K562 (cell line): ENCODE measurements around the gene FOXD3. TPM values are rescaled to one million over a fixed set of nuclear protein-coding genes. Genes with fewer than 3 reads are reported as not detected.

Experiments
- ATAC-seq: fragments of 200-7000 bp; cut with Tn5 transposase; 3 replicates; pipeline ENCODE4 v1.9.1; 2020; ENCODE audit warnings: moderate library complexity
- BruUV-seq: library from RNA; stranded (reverse); fragments of 400-500 nt; replicated peaks from 2 replicates; lab custom pipeline; 2021; lab: Mats Ljungman, UMichigan
- CTCF ChIA-PET: fragments of 300-600 bp; formaldehyde crosslinking; extraction: SDS; loops from one replicate; lab custom pipeline; 2021; ENCODE audit warnings: low intra/inter-chr PET ratio; lab: Yijun Ruan, JAX
- POLR2A ChIA-PET: fragments of 300-600, 350-650 bp; sonication (Branson Sonifier 250); formaldehyde crosslinking; extraction: SDS; loops from one replicate; lab custom pipeline; 2021; ENCODE audit warnings: antibody characterized with exemption, inconsistent platforms; lab: Yijun Ruan, JAX
- DNase-seq, 4 experiments: peaks; one replicate each; pipeline versions ENCODE4 v3.0.0 to v3.0.0-alpha.2; 2011 to 2018; ENCODE audit warnings: low spot score in 3 of 4, mixed read lengths in 3 of 4; ENCODE audit errors: extremely low read depth in 1 of 4
- FAIRE-seq: peaks from 2 replicates; lab custom pipeline; 2011; peaks lifted over from hg19 to GRCh38; lab: Jason Lieb, UNC
- H2AFZ ChIP-seq: 2 replicates; pipeline ENCODE4 v1.6.0; 2011; ENCODE audit warnings: low read depth, low read length, control low read depth, inconsistent platforms
- H3K27ac ChIP-seq: fragments of 200-600 bp; 3 replicates; pipeline ENCODE4 v1.8.0; 2011; ENCODE audit warnings: low read depth, mild to moderate bottlenecking, control low read depth, inconsistent platforms, low read length, moderate library complexity, mixed read lengths; ENCODE audit errors: extremely low read depth
- H3K27me3 ChIP-seq, 2 experiments: fragments of 300-600 bp in 1 of 2; 2 replicates in 1 of 2; 3 replicates in 1 of 2; pipeline versions ENCODE4 v1.6.0 to v1.8.0; 2011; ENCODE audit warnings: inconsistent platforms in 2 of 2, low read length in 2 of 2, mild to moderate bottlenecking in 1 of 2, mixed read lengths in 1 of 2, moderate library complexity in 1 of 2; ENCODE audit not compliant: control insufficient read depth in 2 of 2, insufficient read depth in 2 of 2
- H3K36me3 ChIP-seq: fragments of 300-600 bp; 3 replicates; pipeline ENCODE4 v1.8.0; 2011; ENCODE audit warnings: mild to moderate bottlenecking, low read length, inconsistent platforms; ENCODE audit not compliant: control insufficient read depth, insufficient read depth
- H3K4me1 ChIP-seq, 2 experiments: fragments of 200-600 bp in 1 of 2; replicated peaks in 1 of 2; 2 replicates in 1 of 2; 3 replicates in 1 of 2; pipeline versions ENCODE4 v1.5.1 to v1.8.0; 2011; ENCODE audit warnings: inconsistent platforms in 2 of 2, low read length in 2 of 2, mild to moderate bottlenecking in 1 of 2, mixed read lengths in 1 of 2, moderate library complexity in 1 of 2; ENCODE audit not compliant: control insufficient read depth in 2 of 2, insufficient read depth in 2 of 2
- H3K4me2 ChIP-seq: 2 replicates; pipeline ENCODE4 v1.6.1; 2011; ENCODE audit warnings: low read length, control low read depth, inconsistent platforms, mixed read lengths; ENCODE audit not compliant: insufficient read depth
- H3K4me3 ChIP-seq: fragments of 200-600 bp; sonication (generic), shearing (Covaris generic); 2 replicates; pipeline ENCODE4 v1.5.1; 2016; ENCODE audit warnings: control low read depth, inconsistent platforms
- H3K79me2 ChIP-seq: fragments of 200-600 bp; 3 replicates; pipeline ENCODE4 v1.8.0; 2011; ENCODE audit warnings: low read length, inconsistent platforms; ENCODE audit not compliant: control insufficient read depth, insufficient read depth
- H3K9ac ChIP-seq, 2 experiments: 2 replicates each; pipeline versions ENCODE4 v1.6.0 to v1.6.1; 2011; ENCODE audit warnings: low read depth in 2 of 2, low read length in 2 of 2, control low read depth in 1 of 2, inconsistent platforms in 1 of 2, mild to moderate bottlenecking in 1 of 2, mixed read lengths in 1 of 2; ENCODE audit not compliant: insufficient read depth in 1 of 2
- H3K9me1 ChIP-seq: one replicate; pipeline ENCODE4 v1.6.0; 2011; ENCODE audit warnings: inconsistent platforms, mild to moderate bottlenecking, low read length, moderate library complexity; ENCODE audit not compliant: control insufficient read depth, insufficient read depth
- H3K9me3 ChIP-seq: replicated peaks from 2 replicates; pipeline ENCODE4 v1.5.1; 2011; ENCODE audit warnings: low read depth, low read length, inconsistent platforms; ENCODE audit not compliant: control insufficient read depth, insufficient read depth
- H4K20me1 ChIP-seq: replicated peaks from 2 replicates; pipeline ENCODE4 v1.6.1; 2011; ENCODE audit warnings: low read length, inconsistent platforms, mixed read lengths; ENCODE audit not compliant: control insufficient read depth, insufficient read depth
- CREB5 ChIP-seq: fragments of 250-450 bp; sonication (Bioruptor Pico); IDR thresholded peaks from 2 replicates; pipeline ENCODE4 v1.5.0; 2020; ENCODE audit warnings: mild to moderate bottlenecking
- EWSR1 ChIP-seq: fragments of 450-650 bp; IDR thresholded peaks from 2 replicates; pipeline ENCODE4 v1.6.1; 2018; ENCODE audit warnings: borderline replicate concordance, mild to moderate bottlenecking, low read depth, moderate library complexity; ENCODE audit not compliant: partially characterized antibody
- GABPB1 ChIP-seq: sonication (generic); formaldehyde crosslinking; IDR thresholded peaks from 2 replicates; pipeline ENCODE4 v1.8.0; 2022; ENCODE audit warnings: mild to moderate bottlenecking, missing genetic modification reagents
- PHF8 ChIP-seq: fragments of 200-600 bp; sonication (generic); IDR thresholded peaks from 2 replicates; pipeline ENCODE4 v1.6.1; 2012; ENCODE audit warnings: mixed run types, mild to moderate bottlenecking, inconsistent platforms, low read length, moderate library complexity, borderline replicate concordance
- SNIP1 ChIP-seq: fragments of 450-650 bp; IDR thresholded peaks from 2 replicates; pipeline ENCODE4 v1.7.1; 2017; ENCODE audit warnings: low read depth, mild to moderate bottlenecking
- TRIM28 ChIP-seq: fragments of 450-650 bp; IDR thresholded peaks from 2 replicates; pipeline ENCODE4 v1.6.1; 2017
- ZNF512 ChIP-seq: IDR thresholded peaks from 2 replicates; pipeline ENCODE4 v1.6.1; 2016; ENCODE audit warnings: missing genetic modification characterization, missing compliant biosample characterization
- ZNF830 ChIP-seq: fragments of 250-450 bp; sonication (Bioruptor Pico); IDR thresholded peaks from 2 replicates; pipeline ENCODE4 v1.5.0; 2021; ENCODE audit warnings: mild to moderate bottlenecking
- WGBS: fragments of 100-300 bp; shearing (Covaris generic); methylation state at CpG from one replicate; pipeline ENCODE4 v1.1.6; 2016; ENCODE audit warnings: low coverage, mixed read lengths; ENCODE audit not compliant: insufficient coverage; ENCODE audit errors: missing lambda C conversion rate; 5-methylcytosine and 5-hydroxymethylcytosine counted together
- in situ Hi-C: fragments of 300-500 bp; cut with MboI; formaldehyde crosslinking; loops from 4 replicates; pipeline ENCODE4 v1.15.0; 2018; ENCODE audit warnings: inconsistent platforms, mixed read lengths
- intact Hi-C: fragments of 100-400 bp; cut with micrococcal nuclease; formaldehyde crosslinking; loops from 2 replicates; pipeline ENCODE4 v1.14.2; 2022
- polyA plus RNA-seq, 8 experiments: library from polyadenylated mRNA; depleted of rRNA in 4 of 8; stranded (reverse) in 5 of 8; unstranded in 3 of 8; fragments of >200 nt; fragmentation: Nextera tagmentation in 2 of 8; fragmentation: Illumina TruSeq in 1 of 8; extraction: Ambion mirVana in 2 of 8; extraction: Trizol in 1 of 8; gene quantifications; 2 replicates each; pipeline versions ENCODE4 v1.2.1 to v1.2.3, GENCODE V29; 2011 to 2014; ENCODE audit warnings: inconsistent platforms in 1 of 8, missing spikeins in 1 of 8
- total RNA-seq, 7 experiments: library from RNA; depleted of rRNA in 6 of 7; stranded (reverse); fragments of >200 nt in 6 of 7; fragmentation: Illumina TruSeq in 2 of 7; extraction: Trizol in 2 of 7; gene quantifications; 2 replicates each; pipeline versions ENCODE4 v1.2.1 to v1.2.3, GENCODE V29; 2011 to 2021; ENCODE audit warnings: low replicate concordance in 1 of 7
- TF ChIP-seq, protein P1 (sequence below): sonication (generic); formaldehyde crosslinking; IDR thresholded peaks from 2 replicates; pipeline ENCODE4 v1.8.0; 2022; ENCODE audit warnings: mild to moderate bottlenecking, missing genetic modification reagents, borderline replicate concordance

Gene FOXD3
- total and polyA plus RNA-seq, 9 of the 15 experiments (the other 6 are each of a cell fraction or from before 2014, with no cell fraction given): 0.06 to 0.45 (median 0.10) TPM; not detected in 2

DNA sequence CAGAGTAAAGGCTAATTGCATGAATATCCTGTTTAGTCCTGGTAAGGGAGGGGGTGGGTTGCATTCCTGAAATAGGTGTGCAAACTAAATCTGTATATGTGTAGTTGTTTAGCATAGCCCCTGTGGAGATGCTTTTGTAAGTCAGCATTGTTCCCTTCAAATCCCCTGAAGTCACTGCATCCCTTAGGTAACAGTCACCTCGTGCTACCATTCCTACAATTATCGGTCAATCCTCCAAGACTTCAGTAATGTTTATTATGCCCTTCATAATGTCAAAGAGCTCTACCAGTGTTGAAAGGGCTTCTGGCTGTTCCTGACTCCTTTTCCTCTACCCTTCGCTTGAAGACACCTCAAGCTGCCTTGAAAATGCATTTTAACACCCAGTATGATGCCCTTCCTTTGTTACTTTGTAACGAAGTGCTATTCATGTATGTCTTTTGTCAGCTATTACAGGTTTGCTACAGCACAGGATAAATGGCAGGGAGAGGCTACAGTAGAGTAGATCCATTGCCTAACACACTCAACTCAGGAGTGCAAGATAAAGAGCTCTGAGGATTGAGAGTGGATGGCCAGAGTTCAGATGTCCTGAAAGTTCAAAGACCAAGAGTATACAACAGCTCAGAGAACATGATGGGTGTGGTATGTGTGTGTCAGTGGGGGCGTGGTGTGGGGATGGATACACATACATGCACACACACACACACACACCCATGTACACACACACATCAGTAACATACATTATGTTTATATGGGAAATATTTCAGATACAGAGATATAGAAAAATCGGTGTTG is 27.4 kb upstream of the FOXD3 start (continued):
- TF ChIP-seq GABPB1 (CRISPR knock-in tag): no peak
- TF ChIP-seq ZNF512 (tag): no peak
- no peak for TF ChIP-seq TRIM28

- no peak for ATAC-seq
- Histone ChIP-seq H3K79me2 (no peaks in the 10 kb centered on the region), H2AFZ (no peak overlapping the region), H3K27ac (no peak overlapping the region), H3K27me3 (peaks cover 6 to 13% of the 10 kb centered on the region in 2 experiments; a peak in 4 of 5 replicates), H3K9me3 (no peaks in the 10 kb centered on the region; the same call in 1 of the 2 replicates), H3K4me1 (no peaks in the 10 kb centered on the region), H3K9me1 (no peaks in the 10 kb centered on the region), H4K20me1 (no peaks in the 10 kb centered on the region), H3K4me3 (no peak overlapping the region), H3K4me2 (no peak overlapping the region), H3K9ac (no peak overlapping the region), H3K36me3 (no peaks in the 10 kb centered on the region)
- intact Hi-C loops (no loop called here), in situ Hi-C loops (no loop called here)
- no peak for TF ChIP-seq SNIP1
- TF ChIP-seq CREB5 (CRISPR knock-in tag): no peak
- no peak for TF ChIP-seq EWSR1
- TF ChIP-seq, protein P1, sequence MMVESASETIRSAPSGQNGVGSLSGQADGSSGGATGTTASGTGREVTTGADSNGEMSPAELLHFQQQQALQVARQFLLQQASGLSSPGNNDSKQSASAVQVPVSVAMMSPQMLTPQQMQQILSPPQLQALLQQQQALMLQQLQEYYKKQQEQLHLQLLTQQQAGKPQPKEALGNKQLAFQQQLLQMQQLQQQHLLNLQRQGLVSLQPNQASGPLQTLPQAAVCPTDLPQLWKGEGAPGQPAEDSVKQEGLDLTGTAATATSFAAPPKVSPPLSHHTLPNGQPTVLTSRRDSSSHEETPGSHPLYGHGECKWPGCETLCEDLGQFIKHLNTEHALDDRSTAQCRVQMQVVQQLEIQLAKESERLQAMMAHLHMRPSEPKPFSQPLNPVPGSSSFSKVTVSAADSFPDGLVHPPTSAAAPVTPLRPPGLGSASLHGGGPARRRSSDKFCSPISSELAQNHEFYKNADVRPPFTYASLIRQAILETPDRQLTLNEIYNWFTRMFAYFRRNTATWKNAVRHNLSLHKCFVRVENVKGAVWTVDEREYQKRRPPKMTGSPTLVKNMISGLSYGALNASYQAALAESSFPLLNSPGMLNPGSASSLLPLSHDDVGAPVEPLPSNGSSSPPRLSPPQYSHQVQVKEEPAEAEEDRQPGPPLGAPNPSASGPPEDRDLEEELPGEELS (CRISPR knock-in tag): no peak
- TF ChIP-seq ZNF830: no peak
- no peak for TF ChIP-seq PHF8
- no peak for FAIRE-seq
- CTCF ChIA-PET: no interaction called here
- BruUV-seq: no TSS peak
- POLR2A ChIA-PET: no interaction called here
- 0% methylated on average over 2 of the region's 2 CpGs for WGBS
- DNase-seq: no peak
Observed at GRCh38 chr1:63304410-63304809, 18.0 kb upstream of the FOXD3 start.
